ENCODE results near the gene EML4. TPM values are rescaled to one million over a fixed set of nuclear protein-coding genes. Genes with fewer than 3 reads are reported as not detected.
A peak's percentile ranks its signal among the peaks of the same experiment; 100 is the strongest.

Gene EML4
- total and polyA plus RNA-seq, 2 of the 13 experiments (the other 11 are each of a cell fraction or from before 2014, with no cell fraction given): 243 to 476 TPM

- Histone ChIP-seq H3K4me1 (ENCODE audit: insufficient read depth, low read length) (peaks cover 15% of the 10 kb centered on the region; the same call in 1 of the 2 replicates), H2AFZ (ENCODE audit: low read length) (no peak overlapping the region), H3K36me3 (replicated peaks in 1 of 2; ENCODE audit: control insufficient read depth in 1 of 2, insufficient read depth in 2 of 2, low read length in 2 of 2) (peaks cover 37 to 96% of the 10 kb centered on the region in 2 experiments), H3K79me2 (ENCODE audit: insufficient read depth, low read length) (peaks cover 5% of the 10 kb centered on the region), H3K27ac (ENCODE audit: extremely low read length, insufficient read depth, low read length) (no peak overlapping the region), H3K4me3 (replicated peaks in 1 of 3; ENCODE audit: insufficient read depth in 1 of 3, low read depth in 2 of 3, low read length in 3 of 3) (no peak overlapping the region), H3K9me3 (ENCODE audit: low read length) (no peaks in the 10 kb centered on the region), H3K27me3 (ENCODE audit: control insufficient read depth in 1 of 2, insufficient read depth in 2 of 2, low read length in 2 of 2) (no peaks in the 10 kb centered on the region), H4K20me1 (ENCODE audit: insufficient read depth, low read length) (peaks cover 25% of the 10 kb centered on the region), H3K4me2 (ENCODE audit: low read depth, low read length) (no peak overlapping the region), H3K9ac (ENCODE audit: insufficient read depth, low read depth, low read length) (no peak overlapping the region)
- intact Hi-C loops (cut with micrococcal nuclease; ENCODE audit: unreplicated experiment) (no loop called here), in situ Hi-C loops (cut with HindIII; ENCODE audit: extremely low pct_ligation_motif_present, low pct_unique_long_range_greater_than_20kb) (no loop called here)
- 98% methylated on average over 3 of the region's 3 CpGs for WGBS (ENCODE audit: low lambda C conversion rate)
- DNase-seq (ENCODE audit: low spot score): no peak
- CTCF ChIA-PET (ENCODE audit: low intra/inter-chr PET ratio, low total read pairs): no interaction called here
- POLR2A ChIA-PET: no interaction called here
- no TSS peak for BruUV-seq (replicated peaks)
- TF ChIP-seq RBM22 (optimal IDR thresholded peaks at IDR 0.05; ENCODE audit: low read length) (peak; percentile 2), HMGA1 (CRISPR knock-in tag; conservative IDR thresholded peaks at IDR 0.05) (no peak), EP300 (IDR thresholded peaks at IDR 0.05; ENCODE audit: low read depth in 2 of 2, low read length in 2 of 2) (no peak), EP300 (CRISPR knock-in tag; IDR thresholded peaks at IDR 0.05; ENCODE audit: borderline replicate concordance) (no peak)
- FAIRE-seq: no peak
- peak; percentile 4; the same call in 2 of the 3 replicates for ATAC-seq
Observed at GRCh38 chr2:42298996-42299754, 130.0 kb downstream of the EML4 start.

GRCh38 chr2:42300527-42300926 is 131.4 kb downstream of the EML4 start:
- intact Hi-C loops (cut with micrococcal nuclease; ENCODE audit: unreplicated experiment): no loop called here
- TF ChIP-seq HES4 (CRISPR knock-in tag; IDR thresholded peaks at IDR 0.05; ENCODE audit: borderline replicate concordance): no peak
- peak; percentile 97 for TF ChIP-seq RBM22 (optimal IDR thresholded peaks at IDR 0.05; ENCODE audit: low read length)
- TF ChIP-seq HBP1 (CRISPR knock-in tag; IDR thresholded peaks at IDR 0.05; ENCODE audit: low read depth): no peak
- peak; percentile 59; the same call in 1 of the 2 replicates for TF ChIP-seq PAF1 (CRISPR knock-in tag; IDR thresholded peaks at IDR 0.05)
- H3K36me3 ChIP-seq (replicated peaks in 1 of 2; ENCODE audit: control insufficient read depth in 1 of 2, insufficient read depth in 2 of 2, low read length in 2 of 2): peaks cover 38 to 95% of the 10 kb centered on the region in 2 experiments
- in situ Hi-C loops (cut with HindIII; ENCODE audit: extremely low pct_ligation_motif_present, low pct_unique_long_range_greater_than_20kb): no loop called here
- H3K27me3 ChIP-seq (ENCODE audit: control insufficient read depth in 1 of 2, insufficient read depth in 2 of 2, low read length in 2 of 2): no peaks in the 10 kb centered on the region
- WGBS (ENCODE audit: low lambda C conversion rate): 93% methylated on average over 2 of the region's 2 CpGs
- H3K9ac ChIP-seq (ENCODE audit: insufficient read depth, low read depth, low read length): no peak overlapping the region
- ATAC-seq: peak; percentile 11; the same call in 1 of the 3 replicates
- ChIA-PET POLR2A (no interaction called here), CTCF (ENCODE audit: low intra/inter-chr PET ratio, low total read pairs) (no interaction called here)
- H2AFZ ChIP-seq (ENCODE audit: low read length): no peak overlapping the region
- no peaks in the 10 kb centered on the region for H3K9me3 ChIP-seq (ENCODE audit: low read length)
- H3K79me2 ChIP-seq (ENCODE audit: insufficient read depth, low read length): peaks cover 5% of the 10 kb centered on the region
- H4K20me1 ChIP-seq (ENCODE audit: insufficient read depth, low read length): peaks cover 31% of the 10 kb centered on the region
- H3K4me2 ChIP-seq (ENCODE audit: low read depth, low read length): no peak overlapping the region
- no peak for DNase-seq (ENCODE audit: low spot score)
- no peak overlapping the region for H3K4me3 ChIP-seq (replicated peaks in 1 of 3; ENCODE audit: insufficient read depth in 1 of 3, low read depth in 2 of 3, low read length in 3 of 3)
- H3K27ac ChIP-seq (ENCODE audit: extremely low read length, insufficient read depth, low read length): no peak overlapping the region
- no peak for FAIRE-seq
- BruUV-seq (replicated peaks): no TSS peak
- peaks cover 15% of the 10 kb centered on the region; the same call in 1 of the 2 replicates for H3K4me1 ChIP-seq (ENCODE audit: insufficient read depth, low read length)

All from HepG2 (cell line).